CD14-positive monocyte (primary cell): ENCODE measurements around the gene RIBC1. TPM values are rescaled to one million over a fixed set of nuclear protein-coding genes. Genes with fewer than 3 reads are reported as not detected.

ENCODE experiments used
- DNase-seq, 3 donors: peaks; one replicate each; pipeline ENCODE4 v3.0.0-alpha.2; 2011 to 2022
- H2AFZ ChIP-seq: 2 replicates; pipeline ENCODE4 v1.6.0; 2012; ENCODE audit warnings: mild to moderate bottlenecking, low read depth, low read length, inconsistent platforms; ENCODE audit not compliant: insufficient read depth, poor library complexity, severe bottlenecking
- H3K27ac ChIP-seq, 2 donors: 1 replicate in 1 of 2; 2 replicates in 1 of 2; pipeline ENCODE4 v1.5.1; 2012 to 2013; ENCODE audit warnings: low read length in 2 of 2, control low read depth in 1 of 2, inconsistent platforms in 1 of 2, low read depth in 1 of 2, mild to moderate bottlenecking in 1 of 2
- H3K27me3 ChIP-seq, 2 donors: one replicate each; pipeline versions ENCODE4 v1.6.0 to v1.6.1; 2011 to 2013; ENCODE audit warnings: low read length in 2 of 2; ENCODE audit not compliant: control insufficient read depth in 2 of 2, insufficient read depth in 2 of 2
- H3K36me3 ChIP-seq, 2 donors: replicated peaks in 1 of 2; 1 replicate in 1 of 2; 2 replicates in 1 of 2; pipeline versions ENCODE4 v1.5.1 to v1.6.1; 2012 to 2013; ENCODE audit warnings: low read length in 2 of 2, control low read depth in 1 of 2, inconsistent platforms in 1 of 2, mild to moderate bottlenecking in 1 of 2; ENCODE audit not compliant: insufficient read depth in 2 of 2, control insufficient read depth in 1 of 2
- H3K4me1 ChIP-seq, 2 donors: 1 replicate in 1 of 2; 2 replicates in 1 of 2; pipeline versions ENCODE4 v1.5.1 to v1.6.1; 2012 to 2013; ENCODE audit warnings: low read length in 2 of 2, control low read depth in 1 of 2, inconsistent platforms in 1 of 2, mild to moderate bottlenecking in 1 of 2, moderate library complexity in 1 of 2; ENCODE audit not compliant: insufficient read depth in 2 of 2, control insufficient read depth in 1 of 2
- H3K4me2 ChIP-seq: replicated peaks from 2 replicates; pipeline ENCODE3; 2012; ENCODE audit warnings: low read length, moderate library complexity, mild to moderate bottlenecking; ENCODE audit not compliant: poor library complexity, severe bottlenecking; ENCODE audit errors: extremely low read depth
- H3K4me3 ChIP-seq, 3 experiments: fragments of 200-600 bp in 1 of 3; sonication (generic) in 1 of 3; replicated peaks in 1 of 3; 1 replicate in 2 of 3; 2 replicates in 1 of 3; pipeline ENCODE4 v1.5.1; 2011 to 2013; ENCODE audit warnings: low read length in 3 of 3, mild to moderate bottlenecking in 3 of 3, control low read depth in 2 of 3, low read depth in 2 of 3, inconsistent platforms in 1 of 3, moderate library complexity in 1 of 3
- H3K79me2 ChIP-seq: 2 replicates; pipeline ENCODE4 v1.6.0; 2012; ENCODE audit warnings: mild to moderate bottlenecking, control low read depth, inconsistent platforms, low read length, moderate library complexity; ENCODE audit not compliant: insufficient read depth
- H3K9ac ChIP-seq: 2 replicates; pipeline ENCODE4 v1.6.0; 2017; ENCODE audit warnings: low read length, mild to moderate bottlenecking; ENCODE audit not compliant: insufficient read depth, poor library complexity, severe bottlenecking
- H3K9me3 ChIP-seq, 2 donors: replicated peaks in 1 of 2; 1 replicate in 1 of 2; 2 replicates in 1 of 2; pipeline versions ENCODE4 v1.5.1 to v1.6.1; 2012 to 2013; ENCODE audit warnings: low read length in 2 of 2, control low read depth in 1 of 2; ENCODE audit not compliant: control insufficient read depth in 1 of 2, insufficient read depth in 1 of 2
- H4K20me1 ChIP-seq: 2 replicates; pipeline ENCODE4 v1.6.0; 2012; ENCODE audit warnings: mild to moderate bottlenecking, low read length, control low read depth, moderate library complexity; ENCODE audit not compliant: insufficient read depth
- H3K27ac Mint-ChIP-seq, 7 donors: one replicate each; pipeline ENCODE4 v1.8.0; 2020; ENCODE audit warnings: mild to moderate bottlenecking in 7 of 7, mixed read lengths in 7 of 7, moderate library complexity in 6 of 7, inconsistent platforms in 2 of 7
- H3K27me3 Mint-ChIP-seq, 3 donors: one replicate each; pipeline ENCODE4 v1.8.0; 2021 to 2022; ENCODE audit warnings: low read depth in 3 of 3, mild to moderate bottlenecking in 3 of 3, mixed read lengths in 3 of 3, moderate library complexity in 3 of 3, inconsistent platforms in 1 of 3
- H3K36me3 Mint-ChIP-seq, 2 donors: one replicate each; pipeline ENCODE4 v1.8.0; 2020; ENCODE audit warnings: mixed read lengths in 2 of 2, inconsistent platforms in 1 of 2, mild to moderate bottlenecking in 1 of 2
- H3K4me1 Mint-ChIP-seq: one replicate; pipeline ENCODE4 v1.8.0; 2020; ENCODE audit warnings: mild to moderate bottlenecking, mixed read lengths
- H3K4me3 Mint-ChIP-seq, 2 donors: one replicate each; pipeline ENCODE4 v1.8.0; 2020; ENCODE audit warnings: mild to moderate bottlenecking in 2 of 2, mixed read lengths in 2 of 2, moderate library complexity in 1 of 2
- H3K9me3 Mint-ChIP-seq, 7 donors: one replicate each; pipeline ENCODE4 v1.8.0; 2020 to 2022; ENCODE audit warnings: mixed read lengths in 7 of 7, mild to moderate bottlenecking in 6 of 7, moderate library complexity in 6 of 7, inconsistent platforms in 2 of 7
- CTCF ChIP-seq: fragments of 200-600 bp; IDR thresholded peaks from one replicate; pipeline ENCODE4 v1.8.0; 2022; ENCODE audit warnings: antibody characterized with exemption, mild to moderate bottlenecking
- WGBS: methylation state at CpG from one replicate; pipeline ENCODE4 v1.1.5; 2013; ENCODE audit warnings: missing lambda C conversion rate; ENCODE audit not compliant: insufficient coverage; 5-methylcytosine and 5-hydroxymethylcytosine counted together
- intact Hi-C, 2 donors: fragments of 100-400 bp; cut with micrococcal nuclease; formaldehyde crosslinking; loops; one replicate each; pipeline versions ENCODE4 v1.15.0 to v1.15.1; 2023
- polyA plus RNA-seq, 3 donors: library from polyadenylated mRNA; depleted of rRNA in 1 of 3; unstranded in 2 of 3; stranded (reverse) in 1 of 3; fragments of 300-500 nt in 2 of 3; fragments of >200 nt in 1 of 3; fragmentation: Illumina TruSeq in 2 of 3; gene quantifications; 1 replicate in 2 of 3; 2 replicates in 1 of 3; pipeline ENCODE4 v1.2.3, GENCODE V29; 2012 to 2021

RIBC1 gene
- polyA plus RNA-seq, 3 donors = 0.31 to 0.35 TPM; not detected in 1

DNA sequence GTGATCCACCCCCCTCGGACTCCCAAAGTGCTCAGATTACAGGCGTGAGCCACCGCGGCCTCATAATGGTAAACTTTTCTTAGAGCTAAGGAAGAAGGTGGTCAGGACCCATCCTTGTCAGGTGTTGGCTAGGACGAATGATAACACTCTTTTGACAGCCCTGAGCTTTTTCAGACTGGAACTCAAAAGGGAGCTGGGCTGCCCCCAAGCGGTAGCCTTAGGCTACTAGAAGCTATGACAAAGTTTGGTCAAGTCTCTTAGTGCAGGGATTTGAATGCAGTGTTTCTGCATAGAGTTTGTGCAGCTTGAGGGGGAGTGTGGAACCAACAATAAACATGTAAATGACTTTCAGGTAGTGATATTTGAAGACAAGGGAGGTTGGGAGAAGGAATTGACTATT is 23.3 kb downstream of the RIBC1 start:
- no peak overlapping the region for H3K4me3 Mint-ChIP-seq
- no peak overlapping the region for H2AFZ ChIP-seq
- H3K27me3 Mint-ChIP-seq = peaks cover 0 to 15% (median 2%) of the 10 kb centered on the region in 3 donors
- no peak overlapping the region for H3K4me3 ChIP-seq
- H3K9me3 ChIP-seq = no peaks in the 10 kb centered on the region
- H3K4me1 ChIP-seq = peaks cover 12 to 17% of the 10 kb centered on the region in 2 donors
- no peaks in the 10 kb centered on the region for H4K20me1 ChIP-seq
- H3K9me3 Mint-ChIP-seq = peaks cover 0 to 2% (median 0%) of the 10 kb centered on the region in 7 donors
- TF ChIP-seq CTCF = peak; percentile 70
- DNase-seq = peak in 2 of 3 donors; percentile 37 to 54
- H3K9ac ChIP-seq = no peak overlapping the region
- no peaks in the 10 kb centered on the region for H3K36me3 ChIP-seq
- H3K4me1 Mint-ChIP-seq = peaks cover 9% of the 10 kb centered on the region
- intact Hi-C loops = loop anchor here in 1 of 2 donors (2.0 kb wide), 1 partner anchor 133 kb away; no protein-coding TSS in a partner anchor
- no CpG with 5 or more reads among the region's 6 CpGs for WGBS
- no peak overlapping the region for H3K4me2 ChIP-seq
- H3K27ac ChIP-seq = no peak overlapping the region
- H3K79me2 ChIP-seq = no peaks in the 10 kb centered on the region
- peaks cover 4 to 8% of the 10 kb centered on the region in 2 donors for H3K36me3 Mint-ChIP-seq
- peak overlapping the region in 1 of 7 donors; percentile 66 for H3K27ac Mint-ChIP-seq
- H3K27me3 ChIP-seq = no peaks in the 10 kb centered on the region

DNA sequence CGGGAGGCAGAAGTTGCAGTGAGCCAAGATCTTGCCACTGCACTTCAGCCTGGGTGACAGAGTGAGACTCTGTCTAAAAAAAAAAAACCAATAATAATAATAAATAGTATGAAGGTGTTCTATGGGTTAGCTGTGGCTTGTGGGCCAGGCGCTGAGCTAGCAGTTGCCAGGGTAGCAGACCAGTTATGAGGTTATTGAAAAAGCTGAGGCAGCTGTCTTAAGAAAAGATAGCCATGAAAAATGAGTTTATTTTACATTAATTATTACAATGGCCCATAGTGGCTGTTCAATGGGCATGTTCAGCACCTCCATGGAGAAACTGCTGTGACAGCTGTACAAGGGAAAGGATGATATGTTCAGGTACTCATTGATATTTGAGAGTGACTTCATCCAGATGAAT is 24.8 kb downstream of the RIBC1 start:
- H2AFZ ChIP-seq = no peak overlapping the region
- peaks cover 3% of the 10 kb centered on the region in 2 donors for H3K4me1 ChIP-seq
- H3K27me3 Mint-ChIP-seq = peaks cover 0 to 15% (median 2%) of the 10 kb centered on the region in 3 donors
- no peak overlapping the region for H3K4me2 ChIP-seq
- no peak overlapping the region for H3K4me3 Mint-ChIP-seq
- H3K4me1 Mint-ChIP-seq = peaks cover 3% of the 10 kb centered on the region
- H3K36me3 Mint-ChIP-seq = peaks cover 4 to 8% of the 10 kb centered on the region in 2 donors
- peaks cover 0 to 2% (median 0%) of the 10 kb centered on the region in 7 donors for H3K9me3 Mint-ChIP-seq
- no peak for DNase-seq
- H3K27me3 ChIP-seq = no peaks in the 10 kb centered on the region
- H3K79me2 ChIP-seq = no peaks in the 10 kb centered on the region
- no peak for TF ChIP-seq CTCF
- no peak overlapping the region for H3K9ac ChIP-seq
- no peaks in the 10 kb centered on the region for H3K36me3 ChIP-seq
- H3K9me3 ChIP-seq = no peaks in the 10 kb centered on the region
- no CpG with 5 or more reads among the region's 2 CpGs for WGBS
- H4K20me1 ChIP-seq = no peaks in the 10 kb centered on the region
- H3K27ac ChIP-seq = no peak overlapping the region
- H3K4me3 ChIP-seq = no peak overlapping the region
- intact Hi-C loops = loop anchor here in 1 of 2 donors (2.0 kb wide), 1 partner anchor 135 kb away; no protein-coding TSS in a partner anchor
- no peak overlapping the region for H3K27ac Mint-ChIP-seq
